Heart left ventricle (tissue), 16 donors: ENCODE measurements around the gene MORF4L2. TPM values are rescaled to one million over a fixed set of nuclear protein-coding genes. Genes with fewer than 3 reads are reported as not detected.
"Not testable (repeated sequence)": the region's sequence is repeated elsewhere in the genome, so short reads cannot be mapped to it uniquely, and the experiment has no call there.

Source experiments
- ATAC-seq, 4 donors: fragments of 200-7000 bp; cut with Tn5 transposase; one replicate each; pipeline ENCODE4 v1.9.1; 2020 to 2022; ENCODE audit warnings: moderate library complexity in 4 of 4, mild to moderate bottlenecking in 3 of 4, moderate number of reproducible peaks in 1 of 4
- DNase-seq, 5 donors: peaks; one replicate each; pipeline ENCODE4 v3.0.0-alpha.2; 2020
- H3K27ac ChIP-seq, 12 donors: fragments of 200-600 bp; sonication (generic) in 4 of 12; one replicate each; pipeline versions ENCODE4 v1.5.0 to v1.8.0; 2016 to 2022; ENCODE audit warnings: mild to moderate bottlenecking in 2 of 12
- H3K27me3 ChIP-seq, 9 donors: fragments of 200-600 bp; sonication (generic) in 2 of 9; one replicate each; pipeline versions ENCODE4 v1.5.1 to v1.8.0; 2016 to 2022; ENCODE audit warnings: mild to moderate bottlenecking in 3 of 9
- H3K36me3 ChIP-seq, 9 donors: fragments of 200-600 bp; sonication (generic) in 2 of 9; one replicate each; pipeline versions ENCODE4 v1.5.0 to v1.8.0; 2018 to 2022; ENCODE audit warnings: mild to moderate bottlenecking in 2 of 9
- H3K4me1 ChIP-seq, 12 donors: fragments of 200-600 bp; sonication (generic) in 4 of 12; one replicate each; pipeline versions ENCODE4 v1.5.0 to v1.8.0; 2016 to 2022; ENCODE audit warnings: mild to moderate bottlenecking in 3 of 12
- H3K4me3 ChIP-seq, 12 donors: fragments of 200-600 bp; sonication (generic) in 4 of 12; one replicate each; pipeline versions ENCODE4 v1.5.0 to v1.8.0; 2017 to 2022; ENCODE audit warnings: mild to moderate bottlenecking in 9 of 12, moderate library complexity in 4 of 12
- H3K9me3 ChIP-seq, 12 donors: fragments of 200-600 bp; sonication (generic) in 4 of 12; one replicate each; pipeline versions ENCODE4 v1.5.0 to v1.8.0; 2016 to 2022; ENCODE audit warnings: mild to moderate bottlenecking in 1 of 12
- POLR2A ChIP-seq, 2 donors: fragments of 450-650 bp; IDR thresholded peaks; one replicate each; pipeline ENCODE4 v1.6.1; 2017; ENCODE audit warnings: antibody characterized with exemption in 2 of 2, mild to moderate bottlenecking in 2 of 2, moderate library complexity in 2 of 2
- WGBS, 4 donors: extraction: QIAGEN DNeasy Blood & Tissue Kit in 2 of 4; methylation state at CpG; one replicate each; pipeline versions ENCODE4 v1.1.5 to v1.1.7; 2013 to 2018; 5-methylcytosine and 5-hydroxymethylcytosine counted together
- intact Hi-C, 10 donors: fragments of 100-400 bp; cut with DNase I; formaldehyde crosslinking; loops; one replicate each; pipeline versions ENCODE4 v1.11.1 to v1.14.2; 2022
- polyA plus RNA-seq, 2 donors: library from polyadenylated mRNA; stranded (reverse); fragments of 200-250 nt; gene quantifications; one replicate each; pipeline ENCODE4 v1.2.3, GENCODE V29; 2013
- total RNA-seq, 9 donors: library from RNA; depleted of rRNA in 2 of 9; stranded (reverse); fragments of >200 nt in 2 of 9; fragmentation: NEBNext Ultra II Directional in 3 of 9; extraction: Animal tissue kit (Norgen Biotek cat#: 25700) in 3 of 9; gene quantifications; one replicate each; pipeline versions ENCODE4 v1.1.0 to v1.2.4, GENCODE V29; 2016 to 2023
- TF ChIP-seq, protein P1 (sequence below), 12 donors: fragments of 200-600 bp; sonication (generic) in 4 of 12; IDR thresholded peaks; one replicate each; pipeline versions ENCODE4 v1.5.0 to v1.8.0; 2018 to 2022; ENCODE audit warnings: antibody characterized with exemption in 12 of 12, mild to moderate bottlenecking in 5 of 12
- donor health status: ischemic (EF 13 %, LVEDD 7.1; RV severe dilation, severe dysfunction).
- donor health status: healthy with polysubstance abuse.
- donor health status: DM: no; HTN: yes; CAD: no.
- donor health status: DM: no; HTN: no; CAD: no.
- donor health status: ischemic (EF 25% LVEDD 6.9; RV normal size, moderate dysfunction).
- donor health status: ischemic (EF 25% LVEDD 5.7; RV mildly dilated, moderate dysfunction).
- donor health status: healthy.
- donor health status: DM: yes; HTN: yes; CAD: no.
- donor health status: ischemic (EF 35%, LVEDD 5.7; RV mildly dilated, moderate dysfunction).
- donor health status: nonischemic (EF 11% LVEDD 7.7; RV severe dilation, severe dysfunction).
- donor health status: DM: yes; HTN: yes; CAD: no.
- donor health status: PGD.
- donor health status: ischemic (EF 29% LVEDD 5.4; RV normal size, mild dysfunction).
- donor health status: nonischemic (EF 23%, LVEDD 6.1; RV moderate dilation, normal function).

The MORF4L2 gene
- total and polyA plus RNA-seq, 11 donors, result 102 to 511 (median 189) TPM

DNA sequence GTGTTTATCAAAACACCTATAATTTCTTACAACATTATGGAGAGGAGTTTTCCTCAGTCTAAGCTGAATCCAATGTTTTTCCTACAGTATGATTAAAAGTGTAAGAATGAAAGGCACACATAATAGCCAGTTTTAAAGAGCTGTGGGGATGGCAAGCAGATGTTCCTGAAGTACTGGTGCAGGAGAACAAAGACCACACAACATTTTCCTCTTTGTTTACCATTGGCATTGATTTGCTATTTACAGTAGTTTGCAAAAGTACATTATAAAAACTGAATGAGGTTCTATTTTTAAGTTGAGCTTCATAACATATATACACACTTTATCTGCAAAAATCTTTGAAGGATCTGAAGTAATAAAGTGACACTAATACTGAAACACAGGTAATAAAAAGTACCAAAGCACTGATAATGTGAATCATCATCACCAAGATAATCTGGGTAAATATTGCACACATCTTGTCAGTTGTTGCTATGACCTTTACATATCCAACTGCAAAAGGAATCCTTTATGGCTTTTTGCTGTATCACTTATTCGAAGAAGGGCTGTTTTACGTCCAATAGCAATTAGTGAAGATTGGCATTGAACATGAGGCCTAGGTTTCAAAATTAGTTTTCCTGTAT lies 35.2 kb downstream of the MORF4L2 start:
- no peaks in the 10 kb centered on the region for H3K4me1 ChIP-seq
- DNase-seq (no peak), ATAC-seq (no peak)
- H3K4me3 ChIP-seq, result no peak overlapping the region
- H3K27ac ChIP-seq, result no peak overlapping the region
- TF ChIP-seq, protein P1, sequence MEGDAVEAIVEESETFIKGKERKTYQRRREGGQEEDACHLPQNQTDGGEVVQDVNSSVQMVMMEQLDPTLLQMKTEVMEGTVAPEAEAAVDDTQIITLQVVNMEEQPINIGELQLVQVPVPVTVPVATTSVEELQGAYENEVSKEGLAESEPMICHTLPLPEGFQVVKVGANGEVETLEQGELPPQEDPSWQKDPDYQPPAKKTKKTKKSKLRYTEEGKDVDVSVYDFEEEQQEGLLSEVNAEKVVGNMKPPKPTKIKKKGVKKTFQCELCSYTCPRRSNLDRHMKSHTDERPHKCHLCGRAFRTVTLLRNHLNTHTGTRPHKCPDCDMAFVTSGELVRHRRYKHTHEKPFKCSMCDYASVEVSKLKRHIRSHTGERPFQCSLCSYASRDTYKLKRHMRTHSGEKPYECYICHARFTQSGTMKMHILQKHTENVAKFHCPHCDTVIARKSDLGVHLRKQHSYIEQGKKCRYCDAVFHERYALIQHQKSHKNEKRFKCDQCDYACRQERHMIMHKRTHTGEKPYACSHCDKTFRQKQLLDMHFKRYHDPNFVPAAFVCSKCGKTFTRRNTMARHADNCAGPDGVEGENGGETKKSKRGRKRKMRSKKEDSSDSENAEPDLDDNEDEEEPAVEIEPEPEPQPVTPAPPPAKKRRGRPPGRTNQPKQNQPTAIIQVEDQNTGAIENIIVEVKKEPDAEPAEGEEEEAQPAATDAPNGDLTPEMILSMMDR (IDR thresholded peaks at IDR 0.05), result no peak
- no peak for TF ChIP-seq POLR2A (IDR thresholded peaks at IDR 0.05)
- peaks cover 0 to 5% (median 0%) of the 10 kb centered on the region in 12 donors for H3K9me3 ChIP-seq
- no peaks in the 10 kb centered on the region for H3K36me3 ChIP-seq
- intact Hi-C loops, result no loop called here
- H3K27me3 ChIP-seq, result peaks cover 0 to 3% (median 0%) of the 10 kb centered on the region in 9 donors
- WGBS, 4 donors, result 91 to 98% (median 92%) methylated on average over 2 of the region's 2 CpGs

DNA sequence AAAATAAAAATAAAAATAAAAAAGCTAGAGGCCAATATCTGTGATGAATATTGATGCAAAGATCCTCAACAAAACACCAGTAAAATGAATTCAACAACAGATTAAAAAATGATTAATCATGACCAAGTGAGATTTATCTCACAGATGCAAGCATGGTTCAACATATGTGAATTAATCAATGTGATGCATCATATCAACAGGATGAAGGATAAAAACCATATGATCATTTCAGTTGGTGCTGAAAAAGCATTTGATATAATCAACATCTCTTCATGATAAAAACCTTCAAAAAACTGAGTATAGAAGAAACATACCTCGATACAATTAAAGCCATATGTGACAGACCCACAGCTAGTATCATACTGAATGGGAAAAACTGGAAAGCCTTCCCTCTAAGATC lies 38.9 kb downstream of the MORF4L2 start:
- no peak for ATAC-seq
- peaks cover 0 to 5% (median 0%) of the 10 kb centered on the region in 12 donors for H3K9me3 ChIP-seq
- 60 to 88% (median 80%) methylated on average over 1 of the region's 1 CpG for WGBS, 4 donors
- peaks cover 0 to 5% (median 0%) of the 10 kb centered on the region in 9 donors for H3K27me3 ChIP-seq
- H3K4me1 ChIP-seq, result no peaks in the 10 kb centered on the region
- TF ChIP-seq POLR2A (IDR thresholded peaks at IDR 0.05), result no peak
- TF ChIP-seq, protein P1 (IDR thresholded peaks at IDR 0.05), result no peak
- no peaks in the 10 kb centered on the region for H3K36me3 ChIP-seq
- no peak overlapping the region for H3K27ac ChIP-seq
- no peak for DNase-seq
- no peak overlapping the region for H3K4me3 ChIP-seq
- intact Hi-C loops, result no loop called here

DNA sequence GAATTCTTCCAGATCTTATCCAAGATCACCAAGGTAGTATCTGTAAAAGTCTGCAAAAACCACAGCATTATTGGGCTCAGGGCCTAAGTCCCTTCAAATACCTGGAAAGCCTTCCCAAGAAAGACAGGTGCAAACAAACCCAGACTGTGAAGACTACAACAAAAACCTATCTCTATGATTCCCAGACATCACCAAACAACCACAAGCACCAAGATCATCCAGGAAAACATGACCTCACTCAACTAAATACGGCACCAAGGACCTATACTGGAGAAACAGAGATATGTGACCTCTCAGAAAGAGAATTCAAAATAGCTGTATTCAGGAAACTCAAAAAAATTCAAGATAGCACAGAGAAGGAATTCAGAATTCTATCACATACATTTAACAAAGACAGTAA lies 42.4 kb downstream of the MORF4L2 start:
- H3K4me1 ChIP-seq, result no peaks in the 10 kb centered on the region
- no peak overlapping the region for H3K27ac ChIP-seq
- intact Hi-C loops, result no loop called here
- peaks cover 0 to 5% (median 0%) of the 10 kb centered on the region in 12 donors for H3K9me3 ChIP-seq
- 33 to 73% (median 55%) methylated on average over 1 of the region's 1 CpG for WGBS, 4 donors
- ATAC-seq (no peak), DNase-seq (no peak)
- H3K36me3 ChIP-seq, result no peaks in the 10 kb centered on the region
- TF ChIP-seq, protein P1 (IDR thresholded peaks at IDR 0.05), result no peak
- no peak for TF ChIP-seq POLR2A (IDR thresholded peaks at IDR 0.05)
- H3K27me3 ChIP-seq, result peaks cover 0 to 12% (median 0%) of the 10 kb centered on the region in 9 donors
- no peak overlapping the region for H3K4me3 ChIP-seq

DNA sequence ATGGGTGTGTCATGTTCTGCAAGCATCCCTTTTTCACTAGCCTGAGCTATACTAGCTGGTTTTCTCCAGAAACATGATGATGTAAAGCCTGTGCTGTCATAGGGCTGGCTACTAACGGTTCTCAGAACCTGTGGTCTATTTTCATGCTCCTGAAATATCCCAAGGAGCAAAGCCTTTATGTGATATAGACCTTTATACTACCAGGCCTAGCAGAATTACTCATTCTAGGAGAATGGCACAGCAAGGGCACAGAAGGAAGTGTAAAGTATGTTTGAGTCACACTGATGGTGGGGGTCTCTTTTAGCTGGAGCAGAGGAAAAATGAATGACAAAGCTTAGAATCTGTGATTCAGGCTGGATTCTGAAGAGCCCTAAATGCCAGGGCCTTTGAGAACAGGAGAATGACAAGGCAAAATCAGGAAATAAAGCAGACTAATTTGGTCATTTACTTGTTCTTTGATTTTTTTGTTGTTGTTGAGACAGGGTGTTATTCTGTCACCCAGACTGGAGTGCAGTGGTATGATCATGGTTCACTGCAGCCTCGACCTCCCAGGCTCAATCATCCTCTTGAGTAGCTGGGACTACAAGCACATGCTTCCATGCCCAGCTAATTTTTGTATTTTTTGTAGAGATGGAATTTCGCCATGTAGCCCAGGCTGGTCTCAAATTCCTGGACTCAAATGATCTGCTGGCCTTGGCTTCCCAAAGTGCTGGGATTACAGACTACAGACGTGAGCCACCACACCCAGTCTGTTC lies 45.9 kb downstream of the MORF4L2 start:
- no peaks in the 10 kb centered on the region for H3K4me1 ChIP-seq
- peaks cover 0 to 12% (median 0%) of the 10 kb centered on the region in 9 donors for H3K27me3 ChIP-seq
- H3K4me3 ChIP-seq, result no peak overlapping the region
- intact Hi-C loops, result no loop called here
- WGBS, 4 donors, result 45 to 89% (median 73%) methylated on average over 4 of the region's 4 CpGs
- DNase-seq, result no peak
- no peak for ATAC-seq
- H3K9me3 ChIP-seq, result no peaks in the 10 kb centered on the region
- no peaks in the 10 kb centered on the region for H3K36me3 ChIP-seq
- H3K27ac ChIP-seq, result no peak overlapping the region
- TF ChIP-seq, protein P1 (IDR thresholded peaks at IDR 0.05), result no peak
- no peak for TF ChIP-seq POLR2A (IDR thresholded peaks at IDR 0.05)

DNA sequence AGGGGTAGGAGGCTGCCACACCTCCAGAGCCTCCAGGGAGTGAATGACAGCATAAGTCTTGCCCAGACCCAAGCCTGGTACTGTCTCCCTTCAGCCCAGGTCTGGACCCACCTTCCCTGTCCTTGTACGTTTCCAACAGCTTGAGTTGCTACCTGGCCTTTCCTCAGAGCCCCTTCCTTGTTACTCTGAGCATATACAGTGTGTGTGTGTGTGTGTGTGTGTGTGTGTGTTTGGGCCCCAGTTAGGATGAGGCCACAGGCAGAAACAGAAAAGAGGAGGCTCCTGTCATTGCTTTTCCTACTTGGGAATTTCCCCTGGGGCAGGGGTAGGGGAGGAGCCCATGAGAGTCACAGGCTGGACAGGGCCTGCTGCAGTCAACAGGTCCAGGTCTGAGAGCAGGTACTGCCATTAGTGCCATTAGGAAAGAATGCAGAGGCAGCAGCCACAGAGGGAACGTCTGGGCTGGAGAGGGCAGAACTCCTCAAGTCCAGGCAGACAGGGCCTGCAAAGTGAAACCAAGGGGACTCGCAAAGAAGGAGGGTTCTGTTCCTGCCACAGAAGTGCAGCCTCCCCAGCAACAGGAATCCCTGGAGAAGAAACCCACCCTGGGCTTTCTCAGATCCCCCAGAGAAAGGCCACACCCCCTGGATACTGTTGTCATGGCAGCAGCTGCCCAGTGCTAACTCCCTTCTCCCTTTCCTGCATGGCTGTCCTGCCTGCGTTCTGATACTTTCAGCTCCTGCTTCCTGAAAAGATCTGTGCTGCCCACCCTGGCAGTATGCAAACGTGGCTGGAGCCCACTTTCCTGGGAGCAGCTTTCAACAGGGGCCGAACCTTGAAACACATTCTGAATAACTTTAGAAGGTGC lies 47.8 kb downstream of the MORF4L2 start:
- not testable (repeated sequence) for H3K27ac ChIP-seq, DNase-seq, H3K9me3 ChIP-seq, H3K4me3 ChIP-seq, ATAC-seq, H3K36me3 ChIP-seq, H3K4me1 ChIP-seq
- peaks cover 0 to 12% (median 0%) of the 10 kb centered on the region in 9 donors for H3K27me3 ChIP-seq
- intact Hi-C loops, result loop anchor here in 3 of 10 donors (10.0 kb wide), 2 partner anchors 46 to 104 kb away; partner anchors contain the start of gene MORF4L2 (in 1 of the 3)
- WGBS, 4 donors, result 37 to 51% (median 48%) methylated on average over 4 to 6 of the region's 6 CpGs
